Brain microvascular endothelial cell (primary cell): Measurements from ENCODE around the gene AKAP7.
"Not testable (repeated sequence)": the region's sequence is repeated elsewhere in the genome, so short reads cannot be mapped to it uniquely, and the experiment has no call there.

ENCODE experiments used
- DNase-seq: peaks from one replicate; pipeline ENCODE4 v3.0.0-alpha.2; 2020
- H3K27ac ChIP-seq: fragments of 250-450 bp; sonication (Bioruptor Pico); 2 replicates; pipeline ENCODE4 v1.5.1; 2020; ENCODE audit warnings: mild to moderate bottlenecking, moderate library complexity
- H3K27me3 ChIP-seq: fragments of 250-450 bp; sonication (Bioruptor Pico); replicated peaks from 2 replicates; pipeline ENCODE4 v1.5.1; 2020; ENCODE audit warnings: mild to moderate bottlenecking
- H3K36me3 ChIP-seq: fragments of 250-450 bp; sonication (Bioruptor Pico); replicated peaks from 2 replicates; pipeline ENCODE4 v1.5.1; 2020; ENCODE audit warnings: mild to moderate bottlenecking
- H3K4me3 ChIP-seq: 2 replicates; pipeline ENCODE4 v1.5.1; 2011; ENCODE audit warnings: low read depth, mild to moderate bottlenecking, control low read depth, low read length, moderate library complexity
- CTCF ChIP-seq: IDR thresholded peaks from 2 replicates; pipeline ENCODE4 v1.5.1; 2011; ENCODE audit warnings: low read depth, mild to moderate bottlenecking, moderate library complexity, low read length, control low read depth, inconsistent platforms; ENCODE audit errors: missing control alignments
- in situ Hi-C: cut with HindIII; loops from 2 replicates; pipeline ENCODE4 v1.10.0; 2017; ENCODE audit warnings: low sequenced_read_pairs, low pct_ligation_motif_present

AKAP7 gene

GRCh38 chr6:131251590-131252199 is 116.4 kb downstream of the AKAP7 start:
- DNase-seq = no peak
- H3K36me3 ChIP-seq = no peaks in the 10 kb centered on the region
- no peaks in the 10 kb centered on the region for H3K27me3 ChIP-seq
- H3K27ac ChIP-seq = no peak overlapping the region
- no peak for TF ChIP-seq CTCF
- H3K4me3 ChIP-seq = no peak overlapping the region
- in situ Hi-C loops = no loop called here

- in situ Hi-C loops = no loop called here
- no peaks in the 10 kb centered on the region for H3K36me3 ChIP-seq
- no peak overlapping the region for H3K27ac ChIP-seq
- TF ChIP-seq CTCF = no peak
- DNase-seq = no peak
- H3K27me3 ChIP-seq = no peaks in the 10 kb centered on the region
- no peak overlapping the region for H3K4me3 ChIP-seq
These were observed 120.2 kb downstream of the AKAP7 start for GRCh38 chr6:131255434-131255833.

DNA sequence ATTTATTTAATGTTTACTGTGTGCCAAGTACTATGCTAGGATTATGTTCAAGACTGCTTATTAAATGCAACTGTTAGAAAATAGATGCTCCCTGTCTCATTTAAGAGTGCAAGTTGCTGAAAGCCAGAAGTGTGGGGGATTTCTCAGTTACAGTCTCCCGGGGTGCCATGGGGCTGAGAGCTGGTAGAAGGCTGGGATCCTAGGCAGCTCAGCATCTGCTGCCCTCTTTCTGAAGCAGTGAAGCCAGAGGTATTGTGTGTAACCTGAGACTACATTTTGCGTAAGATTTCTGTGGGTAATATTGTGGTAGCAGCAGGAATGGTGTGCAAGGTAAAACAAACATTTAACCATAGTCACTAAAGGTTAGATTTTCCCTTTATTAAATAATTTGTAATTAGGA is 120.6 kb downstream of the AKAP7 start:
- Histone ChIP-seq H3K36me3 (no peaks in the 10 kb centered on the region), H3K27me3 (no peaks in the 10 kb centered on the region), H3K27ac (no peak overlapping the region), H3K4me3 (no peak overlapping the region)
- no peak for TF ChIP-seq CTCF
- peak; percentile 2 for DNase-seq
- in situ Hi-C loops = no loop called here

DNA sequence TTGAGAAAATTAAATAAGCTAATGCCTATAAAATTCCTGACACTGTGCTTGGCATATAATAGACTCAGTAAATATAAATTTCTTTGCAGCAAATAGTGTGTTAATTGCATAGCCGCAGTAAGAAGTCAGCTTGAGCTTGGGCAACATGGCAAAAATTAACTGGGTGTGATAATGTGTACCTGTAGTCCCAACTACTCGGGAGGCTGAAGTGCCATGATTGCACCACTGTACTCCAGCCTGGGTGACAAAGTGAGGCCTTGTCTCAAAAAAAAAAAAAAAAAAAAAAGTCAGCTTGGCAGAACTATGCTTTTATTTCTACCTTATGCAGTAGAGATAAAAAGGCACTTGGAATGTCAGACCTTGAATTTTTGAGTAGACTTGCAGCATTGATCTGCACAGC is 121.8 kb downstream of the AKAP7 start:
- H3K36me3 ChIP-seq = no peaks in the 10 kb centered on the region
- no peak for TF ChIP-seq CTCF
- no peak for DNase-seq
- H3K27me3 ChIP-seq = no peaks in the 10 kb centered on the region
- no peak overlapping the region for H3K4me3 ChIP-seq
- H3K27ac ChIP-seq = no peak overlapping the region
- in situ Hi-C loops = no loop called here

DNA sequence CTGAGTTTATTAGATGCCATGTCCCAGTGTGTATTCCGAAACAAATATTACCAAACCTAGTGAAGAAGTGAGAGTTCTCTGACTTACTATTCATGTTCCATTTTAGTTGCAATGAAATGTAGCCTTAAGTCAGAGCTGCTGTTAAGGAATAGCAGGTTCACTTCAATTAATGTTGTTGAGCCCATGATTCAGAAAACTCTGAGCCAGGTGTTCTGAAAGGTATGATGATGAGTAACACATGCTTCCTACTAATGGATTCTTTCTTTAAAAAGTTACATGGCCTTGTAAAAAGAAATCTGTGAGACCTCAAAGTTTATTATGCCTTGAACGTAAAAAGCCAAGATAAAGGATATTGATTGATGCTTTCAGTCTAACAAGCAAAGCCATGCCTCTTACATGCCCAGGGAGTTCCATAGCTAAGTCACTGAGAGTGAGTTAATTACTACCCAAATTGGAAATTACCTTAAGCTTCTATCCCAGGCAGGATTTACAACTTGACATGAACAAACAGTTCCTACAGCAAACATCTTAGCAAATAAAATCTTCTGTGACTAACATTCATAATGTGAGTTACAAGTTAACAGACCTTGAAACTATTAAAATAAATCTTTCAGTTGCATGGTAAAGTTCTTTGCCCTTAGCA is 122.9 kb downstream of the AKAP7 start:
- H3K27me3 ChIP-seq = no peaks in the 10 kb centered on the region
- no peak overlapping the region for H3K27ac ChIP-seq
- no peak for TF ChIP-seq CTCF
- DNase-seq = no peak
- in situ Hi-C loops = no loop called here
- H3K36me3 ChIP-seq = no peaks in the 10 kb centered on the region
- no peak overlapping the region for H3K4me3 ChIP-seq

- H3K4me3 ChIP-seq = no peak overlapping the region
- in situ Hi-C loops = no loop called here
- TF ChIP-seq CTCF = no peak
- no peak for DNase-seq
- H3K27me3 ChIP-seq = no peaks in the 10 kb centered on the region
- no peak overlapping the region for H3K27ac ChIP-seq
- no peaks in the 10 kb centered on the region for H3K36me3 ChIP-seq
These were observed 123.7 kb downstream of the AKAP7 start for GRCh38 chr6:131258816-131259476.

GRCh38 chr6:131260960-131261359 is 125.7 kb downstream of the AKAP7 start:
- H3K36me3 ChIP-seq, H3K27ac ChIP-seq, H3K4me3 ChIP-seq, in situ Hi-C loops, H3K27me3 ChIP-seq, DNase-seq: not testable (repeated sequence)
